Esophagus muscularis mucosa (tissue), 3 donors: ENCODE data around the gene TMEM186.

Source experiments
- POLR2AphosphoS5 ChIP-seq, 2 donors: sonication (generic); formaldehyde crosslinking; IDR thresholded peaks; one replicate each; pipeline ENCODE4 v1.6.1; 2017; ENCODE audit warnings: antibody characterized with exemption in 2 of 2
- TF ChIP-seq, protein P1 (sequence below), 3 experiments: fragments of 200-600 bp in 2 of 3; fragments of 450-650 bp in 1 of 3; sonication (generic) in 2 of 3; IDR thresholded peaks; one replicate each; pipeline ENCODE4 v1.5.1; 2017 to 2019; ENCODE audit warnings: antibody characterized with exemption in 3 of 3, mild to moderate bottlenecking in 2 of 3, moderate library complexity in 1 of 3

GRCh38 chr16:8775359-8775758 lies 22.1 kb downstream of the TMEM186 start:
- TF ChIP-seq, protein P1, sequence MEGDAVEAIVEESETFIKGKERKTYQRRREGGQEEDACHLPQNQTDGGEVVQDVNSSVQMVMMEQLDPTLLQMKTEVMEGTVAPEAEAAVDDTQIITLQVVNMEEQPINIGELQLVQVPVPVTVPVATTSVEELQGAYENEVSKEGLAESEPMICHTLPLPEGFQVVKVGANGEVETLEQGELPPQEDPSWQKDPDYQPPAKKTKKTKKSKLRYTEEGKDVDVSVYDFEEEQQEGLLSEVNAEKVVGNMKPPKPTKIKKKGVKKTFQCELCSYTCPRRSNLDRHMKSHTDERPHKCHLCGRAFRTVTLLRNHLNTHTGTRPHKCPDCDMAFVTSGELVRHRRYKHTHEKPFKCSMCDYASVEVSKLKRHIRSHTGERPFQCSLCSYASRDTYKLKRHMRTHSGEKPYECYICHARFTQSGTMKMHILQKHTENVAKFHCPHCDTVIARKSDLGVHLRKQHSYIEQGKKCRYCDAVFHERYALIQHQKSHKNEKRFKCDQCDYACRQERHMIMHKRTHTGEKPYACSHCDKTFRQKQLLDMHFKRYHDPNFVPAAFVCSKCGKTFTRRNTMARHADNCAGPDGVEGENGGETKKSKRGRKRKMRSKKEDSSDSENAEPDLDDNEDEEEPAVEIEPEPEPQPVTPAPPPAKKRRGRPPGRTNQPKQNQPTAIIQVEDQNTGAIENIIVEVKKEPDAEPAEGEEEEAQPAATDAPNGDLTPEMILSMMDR (IDR thresholded peaks at IDR 0.05) = no peak
- TF ChIP-seq POLR2AphosphoS5 (IDR thresholded peaks at IDR 0.05) = no peak
